AG04449 (cell line): ENCODE data around the gene NGRN.
"Not testable (repeated sequence)": the region's sequence is repeated elsewhere in the genome, so short reads cannot be mapped to it uniquely, and the experiment has no call there.

Experiments used
- CTCF ChIA-PET: fragments of 350-600 bp; formaldehyde crosslinking; extraction: SDS; loops from one replicate; lab custom pipeline; 2021; ENCODE audit warnings: antibody characterized with exemption; lab: Yijun Ruan, JAX
- POLR2A ChIA-PET: fragments of 400-600, 350-600 bp; formaldehyde crosslinking; extraction: SDS; loops from one replicate; lab custom pipeline; 2020; ENCODE audit warnings: antibody characterized with exemption, inconsistent platforms; lab: Yijun Ruan, JAX
- DNase-seq: peaks from one replicate; pipeline ENCODE4 v3.0.0-alpha.2; 2010; ENCODE audit warnings: low read depth, low spot score
- H3K4me3 ChIP-seq: 2 replicates; pipeline ENCODE4 v1.5.1; 2011; ENCODE audit warnings: low read depth, mild to moderate bottlenecking, control low read depth, low read length
- CTCF ChIP-seq: IDR thresholded peaks from one replicate; pipeline ENCODE4 v1.5.1; 2011; ENCODE audit warnings: mild to moderate bottlenecking, moderate library complexity, low read length, control low read depth, inconsistent platforms; ENCODE audit not compliant: insufficient read depth; ENCODE audit errors: missing control alignments

The NGRN gene

GRCh38 chr15:90287946-90288345, 22.5 kb downstream of the NGRN start:
- TF ChIP-seq CTCF = no peak
- no peak overlapping the region for H3K4me3 ChIP-seq
- no peak for DNase-seq
- ChIA-PET CTCF (interaction anchor here (2.0 to 4.2 kb wide), 2 partner anchors 8 to 10 kb away, joined by 5 to 16 read pairs; no protein-coding TSS in a partner anchor), POLR2A (no interaction called here)

GRCh38 chr15:90291679-90292356, 26.3 kb downstream of the NGRN start:
- no peak for DNase-seq
- TF ChIP-seq CTCF = no peak
- ChIA-PET POLR2A (no interaction called here), CTCF (interaction anchor here (1.3 to 4.8 kb wide), 9 partner anchors 8 to 189 kb away, joined by 4 to 39 read pairs (median 13); partner anchors contain the start of gene NGRN)
- H3K4me3 ChIP-seq = no peak overlapping the region

GRCh38 chr15:90293040-90293810, 27.8 kb downstream of the NGRN start:
- TF ChIP-seq CTCF = peak; percentile 78
- POLR2A ChIA-PET, DNase-seq, H3K4me3 ChIP-seq: not testable (repeated sequence)
- CTCF ChIA-PET = interaction anchor here (0.7 to 4.8 kb wide), 32 partner anchors 9 to 640 kb away, joined by 3 to 39 read pairs (median 4); partner anchors contain the start of genes CIB1, GDPGP1, HDDC3 and NGRN

GRCh38 chr15:90294159-90294558, 28.7 kb downstream of the NGRN start:
- CTCF ChIA-PET = interaction anchor here (0.5 to 4.8 kb wide), 20 partner anchors 8 to 978 kb away, joined by 3 to 39 read pairs (median 6); partner anchors contain the start of genes HDDC3 and NGRN
- POLR2A ChIA-PET = no interaction called here
- TF ChIP-seq CTCF = no peak

GRCh38 chr15:90294601-90295269, 29.3 kb downstream of the NGRN start:
- no peak for TF ChIP-seq CTCF
- ChIA-PET POLR2A (no interaction called here), CTCF (interaction anchor here (0.5 to 4.8 kb wide), 8 partner anchors 8 to 978 kb away, joined by 3 to 39 read pairs (median 8); no protein-coding TSS in a partner anchor)
- no peak for DNase-seq
- H3K4me3 ChIP-seq = no peak overlapping the region

More at GRCh38 chr15:90294159-90294558, 28.7 kb downstream of the NGRN start:
- DNase-seq = no peak
- no peak overlapping the region for H3K4me3 ChIP-seq
